Stimulated activated CD4-positive, alpha-beta T cell treated with anti-CD3 and anti-CD28 coated beads, Interleukin-15, amount 100 ng/mL, for 48 hours (primary cell): ENCODE measurements around the gene EGF.
"Not testable (repeated sequence)": the region's sequence is repeated elsewhere in the genome, so short reads cannot be mapped to it uniquely, and the experiment has no call there.

Source experiments
- DNase-seq, 2 donors: peaks; one replicate each; pipeline ENCODE4 v3.0.0-alpha.2; 2020; ENCODE audit warnings: low read depth in 2 of 2

The EGF gene

DNA sequence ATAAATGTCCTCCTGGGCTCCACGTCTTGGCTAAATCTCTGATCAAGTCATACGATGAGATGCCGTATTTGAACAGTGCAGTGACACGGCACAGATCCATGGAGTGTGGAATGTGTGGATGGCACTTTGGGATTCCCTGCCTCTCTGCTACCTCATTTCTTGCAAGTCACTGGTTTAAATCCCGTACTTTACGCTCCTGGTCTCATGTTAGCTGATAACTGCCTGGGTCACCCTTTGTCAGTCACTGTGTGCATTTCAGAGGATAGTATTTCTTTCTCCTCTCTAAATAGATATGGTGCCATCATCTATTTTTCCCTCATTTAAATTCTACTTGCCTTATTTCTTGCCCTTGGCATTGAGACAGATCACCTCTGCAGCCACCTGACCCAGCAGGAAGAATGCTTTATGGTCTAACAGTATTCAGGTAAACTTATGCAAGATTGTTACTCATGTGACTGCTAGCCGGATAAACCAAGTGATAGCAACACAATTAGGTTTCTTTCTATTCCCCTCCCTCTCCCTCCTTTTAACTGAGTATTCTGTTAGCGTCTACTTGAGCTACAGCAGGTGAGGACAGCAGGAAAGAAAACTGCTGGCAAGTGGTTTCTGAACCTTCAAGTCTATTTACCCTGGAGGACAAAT is 2.8 kb downstream of the EGF start:
- DNase-seq: no peak

DNA sequence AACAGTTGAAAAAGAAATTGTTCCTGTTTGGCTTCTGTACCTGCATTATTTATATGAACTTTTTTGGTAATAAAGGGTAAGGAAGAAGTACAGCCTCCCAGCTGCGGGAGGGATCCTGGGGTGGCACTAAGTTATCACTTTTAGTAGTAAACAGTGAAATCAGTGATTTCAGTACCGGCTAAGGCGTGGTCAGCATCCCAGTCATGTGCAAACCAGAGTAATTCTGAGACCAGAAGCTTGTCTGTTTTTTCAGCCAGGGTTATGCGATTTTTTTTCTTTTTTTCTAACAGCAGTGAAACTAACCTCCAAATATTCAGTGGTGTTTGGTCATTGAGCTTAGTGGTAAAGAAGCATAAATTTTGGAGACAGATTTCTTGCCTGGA is 3.3 kb downstream of the EGF start:
- no peak for DNase-seq

DNA sequence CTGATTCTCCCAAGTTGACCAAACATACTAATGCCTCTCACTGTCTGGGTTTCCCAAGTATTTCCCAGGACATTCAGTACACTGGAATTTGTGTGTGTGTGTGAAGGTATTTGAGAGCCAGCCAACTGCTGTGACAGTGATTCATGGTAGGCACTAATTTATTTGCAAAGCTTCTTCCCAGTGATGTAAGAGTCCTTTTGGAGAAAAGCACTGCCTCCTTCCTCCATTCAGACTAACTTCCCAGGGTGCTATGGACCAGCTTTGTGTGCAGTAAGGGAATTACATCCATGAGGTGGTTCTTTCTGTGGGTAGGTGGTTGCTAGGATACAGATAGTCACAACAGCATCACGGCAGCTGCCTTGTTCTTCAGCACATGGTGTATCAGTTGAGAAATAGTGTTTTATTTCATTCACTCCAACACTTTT is 8.7 kb downstream of the EGF start:
- DNase-seq: no peak

DNA sequence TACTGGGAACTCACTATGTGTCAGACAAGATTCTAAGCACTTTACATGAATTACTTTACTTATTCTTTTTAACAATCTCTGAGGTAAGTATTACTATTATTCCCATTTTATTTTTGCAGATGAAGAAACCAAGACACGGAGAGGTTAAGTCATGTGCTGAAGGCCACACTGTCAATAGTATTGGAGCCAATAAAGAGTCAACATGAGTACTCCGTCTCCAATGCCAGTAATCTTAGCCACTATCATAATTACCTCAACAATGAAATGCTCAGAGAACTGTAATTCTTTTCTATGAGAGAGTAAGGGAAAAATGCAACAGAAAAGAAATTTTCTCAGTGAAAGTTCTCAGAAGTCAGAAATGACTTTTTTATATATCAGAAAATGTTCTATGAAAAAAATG is 12.7 kb downstream of the EGF start:
- no peak for DNase-seq

DNA sequence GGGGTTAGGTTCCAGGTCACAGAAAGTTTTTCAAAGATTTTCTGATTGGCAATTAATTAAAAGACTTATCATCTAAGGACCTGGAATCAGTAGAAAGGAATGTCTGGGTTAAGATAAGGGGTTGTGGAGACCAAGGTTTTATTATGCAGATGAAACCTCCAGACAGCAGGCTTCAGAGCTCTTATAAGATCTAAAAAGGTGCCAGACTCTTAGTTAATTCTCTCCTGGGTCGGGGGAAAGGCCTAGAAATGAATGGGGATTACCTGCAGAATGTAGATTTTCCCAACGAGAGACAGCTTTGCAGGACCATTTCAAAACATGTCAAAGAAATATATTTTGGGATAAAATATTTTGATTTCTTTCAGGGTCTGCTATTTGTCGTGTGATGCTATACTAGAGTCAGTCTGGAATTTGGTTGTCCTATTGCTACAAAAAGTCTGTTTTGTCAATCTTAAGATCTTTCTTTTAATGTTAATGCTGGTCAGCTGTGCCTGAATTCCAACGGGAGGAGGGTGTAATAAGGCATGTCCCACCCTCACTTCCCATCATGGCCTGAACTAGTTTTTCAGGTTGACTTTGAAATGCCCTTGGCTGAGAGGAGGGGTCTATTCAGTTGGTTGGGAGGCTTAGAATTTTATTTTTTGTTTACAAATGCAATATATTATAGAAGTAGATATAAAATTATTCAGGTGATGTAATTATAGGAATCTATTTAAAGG is 15.8 kb downstream of the EGF start:
- no peak for DNase-seq

DNA sequence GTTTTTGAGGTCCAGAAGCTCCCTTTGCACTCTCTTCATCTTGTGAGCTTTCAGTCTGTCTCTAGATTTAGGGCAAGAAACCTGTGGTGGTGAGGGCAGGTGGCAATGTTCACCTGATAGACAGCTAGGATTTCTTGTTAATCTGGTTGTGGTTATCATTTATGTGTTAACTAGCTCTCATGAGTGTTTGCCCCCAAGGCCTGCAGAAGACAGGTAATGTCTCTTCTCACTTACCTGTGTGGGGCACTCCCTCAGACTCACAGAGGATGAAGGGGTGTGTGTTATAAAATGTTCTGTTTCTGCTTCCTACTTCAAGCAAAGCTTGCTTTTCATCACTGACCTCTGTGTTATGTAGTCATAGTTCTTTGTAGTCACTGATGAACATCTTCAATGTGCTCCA is 17.8 kb downstream of the EGF start:
- DNase-seq: no peak

DNA sequence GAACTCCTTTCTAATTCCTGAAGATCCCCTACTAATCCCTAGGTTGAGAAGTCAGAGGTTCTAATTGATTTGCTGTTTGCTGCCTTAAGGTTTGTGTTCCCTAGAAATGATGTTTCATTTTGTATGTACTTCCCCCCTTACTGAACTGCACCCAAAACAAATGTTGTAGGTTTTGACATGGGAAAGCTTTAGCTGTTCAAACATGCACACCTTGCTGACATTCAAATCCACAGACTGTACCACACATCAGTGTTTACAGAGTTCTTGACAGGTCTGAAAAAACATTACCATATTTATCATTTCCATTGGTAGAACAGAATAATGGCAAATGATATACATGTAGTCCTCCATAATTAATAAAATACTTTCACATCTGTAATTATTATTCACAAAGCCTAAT is 18.2 kb downstream of the EGF start:
- DNase-seq: no peak

DNA sequence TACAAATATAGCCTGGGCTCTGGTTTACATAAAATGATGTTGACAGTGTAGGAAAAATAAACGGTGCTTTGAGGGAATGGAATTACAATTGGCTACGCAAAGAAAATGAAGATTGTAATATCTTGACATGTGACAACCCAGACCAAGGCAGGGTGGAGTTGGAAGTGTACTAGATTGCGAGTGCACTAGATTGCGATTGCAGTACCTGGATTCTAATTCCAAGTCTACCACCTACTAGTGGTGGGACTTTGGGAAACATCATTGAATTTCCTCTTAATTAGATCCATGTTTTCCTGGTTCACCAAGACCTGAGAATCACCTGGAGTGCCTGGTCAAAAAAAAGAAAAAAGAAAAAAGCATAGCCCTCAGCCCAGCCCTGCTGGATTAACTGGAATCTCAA is 18.6 kb downstream of the EGF start:
- no peak for DNase-seq

DNA sequence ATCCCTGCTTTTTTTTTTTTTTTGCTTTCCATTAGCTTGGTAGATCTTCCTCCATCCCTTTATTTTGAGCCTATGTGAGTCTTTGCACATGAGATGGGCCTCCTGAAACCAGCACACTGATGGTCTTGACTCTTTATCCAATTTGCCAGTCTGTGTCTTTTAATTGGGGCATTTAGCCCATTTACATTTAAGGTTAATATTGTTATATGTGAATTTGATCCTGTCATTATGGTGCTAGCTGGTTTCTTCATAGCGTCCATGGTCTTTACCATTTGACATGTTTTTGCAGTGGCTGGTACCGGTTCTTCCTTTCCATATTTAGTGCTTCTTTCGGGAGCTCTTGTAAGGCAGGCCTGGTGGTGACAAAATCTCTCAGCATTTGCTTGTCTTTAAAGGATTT is 24.7 kb downstream of the EGF start:
- not testable (repeated sequence) for DNase-seq

DNA sequence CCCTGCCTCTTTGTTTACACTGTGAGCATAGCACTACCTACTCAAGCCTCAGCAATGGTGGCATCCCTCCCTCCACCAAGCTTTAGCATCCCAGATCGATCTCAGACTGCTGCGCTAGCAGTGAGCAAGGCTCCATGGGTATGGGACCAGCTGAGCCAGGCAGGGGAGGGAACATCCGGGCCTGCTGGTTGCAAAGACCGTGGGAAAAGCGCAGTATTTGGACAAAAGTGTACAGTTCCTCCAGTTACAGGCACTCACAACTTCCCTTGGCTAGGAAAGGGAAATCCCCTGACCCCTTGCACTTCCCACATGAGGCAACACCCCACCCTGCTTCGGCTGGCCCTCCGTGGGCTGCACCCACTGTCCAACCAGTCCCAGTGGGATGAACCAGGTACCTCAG is 26.5 kb downstream of the EGF start:
- DNase-seq: no peak

DNA sequence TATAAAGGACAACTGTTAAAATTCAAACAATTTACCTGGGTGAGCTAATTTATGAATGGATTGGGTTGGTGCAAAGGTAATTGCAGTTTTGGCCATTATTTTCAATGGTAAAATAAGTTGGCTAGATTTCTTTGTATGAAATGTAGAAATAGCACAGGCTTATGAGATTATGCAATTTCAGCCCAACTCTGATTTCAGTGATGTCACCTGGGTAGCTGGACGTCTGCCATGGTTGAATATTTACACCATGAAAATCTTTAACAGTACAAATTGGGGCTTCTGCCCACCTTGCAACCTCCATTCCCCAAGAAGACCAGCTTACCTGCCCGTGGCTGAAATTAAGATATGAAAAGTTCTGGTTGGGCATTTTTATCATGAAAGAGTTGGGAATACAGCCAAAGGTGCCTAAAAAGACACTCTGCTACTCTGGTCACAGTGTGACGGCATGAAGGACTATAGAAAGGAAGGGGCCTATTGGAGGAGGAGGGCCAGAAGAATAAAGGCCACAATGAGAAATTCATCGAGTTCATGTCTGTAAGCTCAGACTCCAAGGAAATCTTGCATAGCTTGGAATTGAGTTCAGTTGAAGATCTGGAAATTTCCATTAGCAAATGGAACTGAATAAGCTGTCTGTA is 29.7 kb downstream of the EGF start:
- no peak for DNase-seq

DNA sequence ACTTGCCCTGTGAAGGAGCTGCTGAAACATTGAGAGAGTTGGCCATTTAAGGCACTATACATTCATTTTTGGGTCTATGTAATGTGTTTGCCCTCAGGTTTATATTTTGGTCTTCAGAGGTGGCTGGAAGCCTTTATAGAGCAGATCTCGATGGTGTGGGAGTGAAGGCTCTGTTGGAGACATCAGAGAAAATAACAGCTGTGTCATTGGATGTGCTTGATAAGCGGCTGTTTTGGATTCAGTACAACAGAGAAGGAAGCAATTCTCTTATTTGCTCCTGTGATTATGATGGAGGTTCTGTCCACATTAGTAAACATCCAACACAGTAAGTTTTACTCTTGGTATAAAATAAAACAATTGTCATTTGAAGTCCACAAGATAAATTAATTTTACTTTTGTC is 31.1 kb downstream of the EGF start:
- no peak for DNase-seq

DNA sequence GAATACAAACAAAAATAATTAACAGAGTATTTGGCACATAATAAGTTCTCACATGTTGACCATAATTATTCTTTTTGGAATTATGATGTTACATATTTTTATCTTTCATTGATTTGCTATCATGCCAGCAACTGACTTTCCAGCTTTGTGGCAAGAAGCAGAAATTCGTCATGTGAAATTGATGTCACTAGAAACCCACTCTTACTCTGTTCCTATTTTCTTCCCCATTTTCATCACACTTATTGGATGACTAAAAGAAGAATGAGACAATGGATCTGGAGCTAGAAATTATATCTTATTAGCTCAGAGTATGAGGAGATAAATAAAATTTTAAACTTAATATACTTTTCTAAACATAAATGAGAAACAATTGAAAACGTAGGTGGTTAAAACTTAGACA is 31.9 kb downstream of the EGF start:
- DNase-seq: no peak

DNA sequence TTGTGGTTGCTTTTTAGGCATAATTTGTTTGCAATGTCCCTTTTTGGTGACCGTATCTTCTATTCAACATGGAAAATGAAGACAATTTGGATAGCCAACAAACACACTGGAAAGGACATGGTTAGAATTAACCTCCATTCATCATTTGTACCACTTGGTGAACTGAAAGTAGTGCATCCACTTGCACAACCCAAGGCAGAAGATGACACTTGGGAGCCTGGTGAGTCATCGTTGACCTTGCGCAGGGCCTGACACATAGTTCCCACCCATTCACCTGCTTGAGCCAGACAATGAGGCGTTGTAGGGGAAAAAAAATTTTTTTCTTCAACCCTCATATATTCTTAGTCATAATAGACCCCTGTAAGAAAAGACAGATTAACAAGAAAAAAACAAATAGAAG is 32.4 kb downstream of the EGF start:
- peak; percentile 43 to 55 for DNase-seq

DNA sequence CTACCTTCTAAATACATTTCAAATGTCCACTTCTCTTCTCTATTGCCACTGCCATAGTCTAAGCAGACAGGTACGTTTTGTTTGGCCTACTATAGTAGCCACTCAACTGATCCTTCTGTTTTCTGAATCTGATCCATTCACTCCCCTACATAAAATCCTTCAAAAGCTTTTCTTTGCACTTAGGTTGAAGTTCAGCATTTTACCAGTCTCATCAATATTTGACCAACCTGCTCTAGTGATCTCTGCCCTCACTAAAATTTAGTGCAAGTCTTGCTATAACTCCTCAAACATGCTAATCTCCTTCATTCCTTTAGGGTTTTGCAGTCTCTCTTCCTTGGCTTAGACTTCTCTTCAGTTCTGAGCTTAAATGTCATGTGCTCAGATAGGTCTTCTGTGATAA is 33.4 kb downstream of the EGF start:
- no peak for DNase-seq

DNA sequence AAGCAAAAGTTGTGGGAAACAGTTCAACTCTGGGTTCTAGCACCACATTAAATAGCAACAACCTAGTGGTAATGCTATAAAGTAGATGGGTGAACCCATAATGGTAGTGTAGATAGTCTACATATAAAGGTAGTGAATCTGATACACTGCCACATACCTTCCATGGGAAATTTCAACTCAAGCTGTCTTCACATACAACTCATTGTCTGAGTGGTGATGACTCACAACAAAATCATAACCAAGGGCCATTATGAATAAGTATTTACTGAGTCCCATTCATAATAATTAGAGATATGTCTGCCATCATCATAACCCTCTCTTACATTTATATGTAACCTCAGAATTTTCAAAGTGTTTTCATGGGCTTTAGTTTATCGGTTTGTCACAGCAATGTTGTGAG is 34.8 kb downstream of the EGF start:
- no peak for DNase-seq

DNA sequence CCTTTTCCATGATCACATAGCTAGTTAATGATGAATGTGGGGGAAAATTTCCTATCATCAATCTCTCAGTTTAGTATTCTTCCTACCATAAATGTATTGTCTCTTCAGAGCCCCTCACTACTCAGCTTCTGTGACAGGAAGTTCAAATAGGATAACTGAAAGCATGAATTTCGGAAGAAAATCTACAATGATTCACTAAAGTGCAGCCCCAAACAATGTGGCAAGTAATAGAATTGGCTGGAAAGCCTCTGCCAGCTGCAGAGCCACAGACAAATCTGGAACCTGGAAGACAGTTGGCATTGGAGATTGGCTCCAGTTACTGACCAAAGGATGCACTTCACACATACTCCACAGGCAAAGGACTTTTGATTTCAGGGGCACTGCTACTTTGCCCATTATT is 35.2 kb downstream of the EGF start:
- DNase-seq: no peak

DNA sequence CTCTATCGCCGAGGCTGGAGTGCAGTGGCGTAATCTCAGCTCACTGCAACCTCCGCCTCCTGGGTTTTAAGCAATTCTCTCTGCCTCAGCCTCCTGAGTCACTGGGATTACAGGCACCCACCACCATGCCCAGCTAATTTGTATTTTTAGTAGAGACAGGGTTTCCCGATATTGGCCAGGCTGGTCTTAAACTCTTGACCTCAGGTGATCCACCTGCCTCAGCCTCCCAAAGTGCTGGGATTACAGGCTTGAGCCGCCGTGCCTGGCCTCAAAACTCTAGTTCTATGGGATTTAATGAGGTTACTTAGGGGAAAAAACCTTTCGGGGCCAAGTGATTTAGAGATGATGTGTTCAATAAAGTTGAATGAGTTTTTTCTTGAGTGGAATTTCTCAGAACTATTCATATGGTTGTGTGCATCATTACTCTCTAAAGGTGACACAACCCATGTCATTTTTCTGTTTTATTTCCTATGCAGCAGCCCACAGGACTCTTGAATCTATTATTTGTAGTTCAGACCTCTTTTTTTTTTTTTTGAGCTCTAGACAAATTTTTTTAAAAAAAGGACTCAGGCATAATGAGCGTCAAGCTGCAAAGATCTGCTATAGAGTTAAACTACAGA is 36.5 kb downstream of the EGF start:
- not testable (repeated sequence) for DNase-seq

DNA sequence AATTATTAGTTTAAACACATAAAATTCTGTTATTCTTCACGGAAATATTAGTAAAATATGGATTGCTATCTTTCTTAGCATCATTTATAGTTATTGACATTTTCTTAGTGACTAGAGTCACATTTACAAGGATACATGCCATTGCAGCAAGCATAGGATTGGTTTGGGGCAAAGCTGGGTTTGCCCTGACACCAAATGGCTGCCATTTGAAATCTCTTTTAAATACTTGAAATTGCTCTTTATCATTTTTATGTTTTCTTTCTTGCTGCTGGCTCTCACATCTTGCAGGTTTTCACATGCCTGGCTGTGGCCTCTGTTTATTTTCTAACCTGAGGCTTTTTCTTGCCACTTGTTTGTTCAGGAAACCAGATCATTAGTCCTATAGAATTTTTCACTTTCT is 39.9 kb downstream of the EGF start:
- no peak for DNase-seq

DNA sequence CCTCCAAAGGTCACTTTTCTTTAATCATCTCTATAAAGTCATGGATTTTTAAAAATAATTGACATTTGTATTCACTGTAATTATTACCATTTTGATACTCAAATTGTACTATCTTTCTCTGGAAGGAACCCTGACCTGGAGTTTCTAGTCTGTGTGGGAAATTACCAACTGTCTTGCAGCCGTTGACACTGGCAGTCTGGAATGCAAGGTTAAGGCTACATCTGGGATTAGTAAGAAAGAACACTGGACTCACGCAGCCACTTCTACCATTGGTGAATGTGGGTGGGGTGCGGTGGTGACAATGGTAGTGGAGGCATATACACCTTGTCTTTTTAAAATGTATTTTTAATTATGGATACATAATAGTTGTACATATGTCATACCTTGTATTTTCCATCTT is 40.9 kb downstream of the EGF start:
- no peak for DNase-seq

DNA sequence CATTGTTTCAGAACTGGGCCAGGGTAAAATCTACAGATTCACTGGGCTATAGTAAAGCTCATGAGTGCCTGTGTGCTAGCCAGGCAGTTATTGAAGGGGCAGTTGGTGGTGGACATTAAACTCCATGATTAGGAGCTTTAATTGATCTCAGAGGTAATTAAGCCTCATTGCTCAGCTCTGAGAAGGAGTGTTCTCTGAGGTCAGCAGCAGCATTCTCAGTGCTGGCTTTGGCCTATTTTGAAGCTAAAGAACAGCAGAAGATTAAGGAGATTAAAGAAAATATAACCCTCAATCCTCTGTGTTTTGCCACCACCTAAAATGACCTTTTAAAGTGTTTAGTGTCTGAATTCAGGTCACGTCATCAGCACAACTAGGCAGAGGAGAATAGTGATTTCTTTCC is 42.5 kb downstream of the EGF start:
- no peak for DNase-seq

DNA sequence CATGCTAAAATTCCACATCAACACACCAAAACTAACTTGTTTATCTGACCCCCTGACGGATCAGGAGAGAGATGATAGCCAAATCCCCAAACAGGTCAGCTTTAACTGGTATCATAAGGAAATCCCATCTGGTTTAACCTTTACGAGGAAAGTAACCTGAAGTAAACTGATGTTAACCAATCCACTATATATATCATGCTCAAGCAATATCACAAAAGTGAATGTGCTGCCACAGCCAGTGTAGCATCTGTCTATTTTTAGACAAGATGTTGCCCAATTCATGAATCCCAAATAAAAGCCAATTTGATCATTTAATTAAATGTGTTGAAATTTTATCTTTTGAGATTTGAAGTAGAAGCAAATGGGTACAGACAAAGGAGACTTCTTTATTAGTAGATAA is 44.5 kb downstream of the EGF start:
- no peak for DNase-seq

DNA sequence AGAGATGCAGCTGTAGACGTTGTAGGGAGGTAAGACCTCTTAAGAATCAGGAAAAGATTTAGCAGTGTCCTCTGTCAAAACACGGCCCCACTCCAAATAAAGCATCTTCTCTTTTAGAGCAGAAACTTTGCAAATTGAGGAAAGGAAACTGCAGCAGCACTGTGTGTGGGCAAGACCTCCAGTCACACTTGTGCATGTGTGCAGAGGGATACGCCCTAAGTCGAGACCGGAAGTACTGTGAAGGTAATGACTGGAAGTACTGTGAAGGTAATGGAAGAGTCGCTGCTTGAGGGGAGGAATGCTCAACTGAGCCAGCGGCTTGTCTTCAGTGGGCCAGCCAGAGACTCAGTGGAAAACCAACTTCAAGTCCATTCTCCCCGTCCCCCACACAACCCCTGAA is 46.5 kb downstream of the EGF start:
- no peak for DNase-seq
